HAP-1 (cell line): ENCODE data around the gene RFTN1.

Source experiments
- DNase-seq, 2 experiments: peaks; one replicate each; pipeline ENCODE4 v3.0.0-alpha.2; 2016 to 2020; ENCODE audit warnings: low spot score in 2 of 2
- H3K27me3 ChIP-seq: fragments of 250-450 bp; sonication (Bioruptor Pico); 2 replicates; pipeline ENCODE4 v1.5.1; 2020; ENCODE audit warnings: low read depth, mild to moderate bottlenecking, moderate library complexity
- H3K36me3 ChIP-seq: fragments of 250-450 bp; sonication (Bioruptor Pico); replicated peaks from 2 replicates; pipeline ENCODE4 v1.5.1; 2020; ENCODE audit warnings: mild to moderate bottlenecking
- H3K4me1 ChIP-seq: fragments of 250-450 bp; sonication (Bioruptor Pico); 2 replicates; pipeline ENCODE4 v1.5.1; 2020; ENCODE audit warnings: mild to moderate bottlenecking
- H3K4me3 ChIP-seq: fragments of 250-450 bp; sonication (Bioruptor Pico); 2 replicates; pipeline ENCODE4 v1.5.1; 2020; ENCODE audit warnings: mild to moderate bottlenecking, moderate library complexity
- H3K9me3 ChIP-seq: fragments of 250-450 bp; sonication (Bioruptor Pico); 2 replicates; pipeline ENCODE4 v1.5.1; 2020; ENCODE audit warnings: mild to moderate bottlenecking, moderate library complexity
- in situ Hi-C: fragments of 300-500 bp; cut with MboI; formaldehyde crosslinking; loops from 3 replicates; pipeline ENCODE4 v1.14.3; 2020; ENCODE audit warnings: low sequenced_read_pairs, inconsistent platforms, mixed read lengths

The RFTN1 gene

GRCh38 chr3:16280671-16281070 is 232.8 kb downstream of the RFTN1 start:
- Histone ChIP-seq H3K27me3 (no peaks in the 10 kb centered on the region), H3K9me3 (no peaks in the 10 kb centered on the region), H3K36me3 (peaks cover 28% of the 10 kb centered on the region), H3K4me1 (peaks cover 5% of the 10 kb centered on the region; the same call in 1 of the 2 replicates), H3K4me3 (no peak overlapping the region)
- in situ Hi-C loops, result no loop called here
- no peak for DNase-seq

- no peaks in the 10 kb centered on the region for H3K27me3 ChIP-seq
- H3K36me3 ChIP-seq, result peaks cover 35% of the 10 kb centered on the region
- H3K4me3 ChIP-seq, result no peak overlapping the region
- no peaks in the 10 kb centered on the region for H3K9me3 ChIP-seq
- no peak for DNase-seq
- H3K4me1 ChIP-seq, result peaks cover under 1% of the 10 kb centered on the region; the same call in 1 of the 2 replicates
- in situ Hi-C loops, result no loop called here
Measured at GRCh38 chr3:16279010-16279801, 234.3 kb downstream of the RFTN1 start.

GRCh38 chr3:16277471-16277870 is 236.0 kb downstream of the RFTN1 start:
- Histone ChIP-seq H3K4me3 (no peak overlapping the region), H3K36me3 (peaks cover 39% of the 10 kb centered on the region), H3K4me1 (no peaks in the 10 kb centered on the region), H3K9me3 (no peaks in the 10 kb centered on the region), H3K27me3 (no peaks in the 10 kb centered on the region)
- in situ Hi-C loops, result no loop called here
- no peak for DNase-seq

- DNase-seq, result no peak
- no peak overlapping the region for H3K4me3 ChIP-seq
- in situ Hi-C loops, result no loop called here
- H3K27me3 ChIP-seq, result no peaks in the 10 kb centered on the region
- H3K36me3 ChIP-seq, result peaks cover 60% of the 10 kb centered on the region
- H3K4me1 ChIP-seq, result no peaks in the 10 kb centered on the region
- H3K9me3 ChIP-seq, result no peaks in the 10 kb centered on the region
Measured at GRCh38 chr3:16273867-16274266, 239.6 kb downstream of the RFTN1 start.

GRCh38 chr3:16272588-16272987 is 240.9 kb downstream of the RFTN1 start:
- in situ Hi-C loops, result no loop called here
- Histone ChIP-seq H3K27me3 (no peaks in the 10 kb centered on the region), H3K9me3 (no peaks in the 10 kb centered on the region), H3K36me3 (peaks cover 48% of the 10 kb centered on the region), H3K4me1 (peaks cover 4% of the 10 kb centered on the region), H3K4me3 (no peak overlapping the region)
- no peak for DNase-seq

GRCh38 chr3:16270855-16271254 is 242.6 kb downstream of the RFTN1 start:
- no peak for DNase-seq
- peaks cover 42% of the 10 kb centered on the region for H3K36me3 ChIP-seq

GRCh38 chr3:16266714-16267113 is 246.8 kb downstream of the RFTN1 start:
- DNase-seq, result no peak
- Histone ChIP-seq H3K27me3 (no peaks in the 10 kb centered on the region), H3K9me3 (no peaks in the 10 kb centered on the region), H3K4me3 (no peak overlapping the region), H3K36me3 (peaks cover 19% of the 10 kb centered on the region), H3K4me1 (peaks cover 12% of the 10 kb centered on the region)
- in situ Hi-C loops, result no loop called here

More at GRCh38 chr3:16270855-16271254, 242.6 kb downstream of the RFTN1 start:
- H3K4me3 ChIP-seq, result no peak overlapping the region
- no peaks in the 10 kb centered on the region for H3K9me3 ChIP-seq
- peaks cover 9% of the 10 kb centered on the region for H3K4me1 ChIP-seq
- in situ Hi-C loops, result no loop called here
- H3K27me3 ChIP-seq, result no peaks in the 10 kb centered on the region
